MM.1S (cell line): ENCODE results near the gene SSC5D.
"Not testable (repeated sequence)": the region's sequence is repeated elsewhere in the genome, so short reads cannot be mapped to it uniquely, and the experiment has no call there.

ENCODE experiments used
- DNase-seq: peaks from one replicate; pipeline ENCODE4 v3.0.0-alpha.2; 2015
- H2AFZ ChIP-seq: fragments of 300-600 bp; sonication (generic); 2 replicates; pipeline ENCODE4 v1.6.0; 2016; ENCODE audit warnings: antibody characterized with exemption, low read length
- H3F3A ChIP-seq: fragments of 300-600 bp; sonication (generic); 2 replicates; pipeline ENCODE4 v1.6.1; 2016; ENCODE audit warnings: mild to moderate bottlenecking, antibody characterized with exemption, low read length, moderate library complexity, mixed read lengths; ENCODE audit not compliant: insufficient read depth
- H3K27ac ChIP-seq: fragments of 300-600 bp; sonication (generic); 2 replicates; pipeline ENCODE4 v1.5.1; 2016; ENCODE audit warnings: mild to moderate bottlenecking, low read length
- H3K27me3 ChIP-seq: fragments of 300-600 bp; sonication (generic); replicated peaks from 2 replicates; pipeline ENCODE4 v1.6.0; 2016; ENCODE audit warnings: low read length; ENCODE audit not compliant: insufficient read depth
- H3K36me3 ChIP-seq: fragments of 300-600 bp; sonication (generic); replicated peaks from 2 replicates; pipeline ENCODE4 v1.6.1; 2016; ENCODE audit warnings: mild to moderate bottlenecking, low read length, mixed read lengths; ENCODE audit not compliant: insufficient read depth
- H3K4me1 ChIP-seq: fragments of 300-600 bp; sonication (generic); 2 replicates; pipeline ENCODE4 v1.6.1; 2016; ENCODE audit warnings: low read length, mixed read lengths
- H3K4me2 ChIP-seq: fragments of 300-600 bp; sonication (generic); 2 replicates; pipeline ENCODE4 v1.6.0; 2016; ENCODE audit warnings: low read depth, low read length
- H3K4me3 ChIP-seq: fragments of 300-600 bp; sonication (generic); 2 replicates; pipeline ENCODE4 v1.5.1; 2016; ENCODE audit warnings: low read length, mixed read lengths
- H3K79me2 ChIP-seq: fragments of 300-600 bp; sonication (generic); 2 replicates; pipeline ENCODE4 v1.6.1; 2016; ENCODE audit warnings: mixed run types, low read length, mixed read lengths
- H3K9ac ChIP-seq: fragments of 300-600 bp; sonication (generic); 2 replicates; pipeline ENCODE4 v1.6.1; 2016; ENCODE audit warnings: low read length, mixed read lengths
- H3K9me2 ChIP-seq: fragments of 300-600 bp; sonication (generic); replicated peaks from 2 replicates; pipeline ENCODE4 v1.6.1; 2016; ENCODE audit warnings: mild to moderate bottlenecking, low read length, mixed read lengths; ENCODE audit not compliant: insufficient read depth
- H3K9me3 ChIP-seq: fragments of 300-600 bp; sonication (generic); replicated peaks from 2 replicates; pipeline ENCODE4 v1.6.1; 2016; ENCODE audit warnings: mild to moderate bottlenecking, low read length, mixed read lengths; ENCODE audit not compliant: insufficient read depth
- H4K20me1 ChIP-seq: fragments of 300-600 bp; sonication (generic); 2 replicates; pipeline ENCODE4 v1.6.1; 2016; ENCODE audit warnings: mild to moderate bottlenecking, low read length, moderate library complexity, mixed read lengths; ENCODE audit not compliant: insufficient read depth
- EZH2 ChIP-seq: fragments of 300-600 bp; sonication (generic); optimal IDR thresholded peaks from 2 replicates; pipeline ENCODE3; 2017; ENCODE audit warnings: low read depth, mild to moderate bottlenecking, antibody characterized with exemption, low read length, mixed read lengths
- EZH2phosphoT487 ChIP-seq: fragments of 300-600 bp; sonication (generic); IDR thresholded peaks from 2 replicates; pipeline ENCODE4 v1.6.1; 2018; ENCODE audit warnings: antibody characterized with exemption, low read length
- TF ChIP-seq, protein P1 (sequence below): fragments of 300-600 bp; sonication (generic); IDR thresholded peaks from 2 replicates; pipeline ENCODE4 v1.5.1; 2016; ENCODE audit warnings: antibody characterized with exemption, low read length, mixed read lengths

Gene SSC5D

DNA sequence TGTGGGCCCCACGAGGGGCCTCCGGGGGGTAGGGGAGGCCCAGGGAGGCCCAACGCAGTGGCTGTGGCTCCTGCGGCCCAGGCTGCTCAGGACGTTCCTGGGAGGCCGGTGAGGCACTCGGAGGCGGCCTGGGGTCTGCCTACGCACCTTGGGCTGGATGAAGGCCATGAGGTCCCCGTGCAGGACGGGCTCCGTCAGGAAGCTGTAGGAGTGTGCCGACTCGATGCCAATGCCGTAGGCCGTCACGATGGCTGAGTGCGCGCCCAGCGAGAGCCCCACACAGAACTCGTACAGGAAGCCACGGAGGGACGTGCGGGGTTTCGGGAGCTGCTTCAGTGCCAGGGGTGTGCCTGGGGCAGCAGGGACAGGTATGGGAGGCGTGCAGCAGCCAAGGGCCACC is 42.8 kb downstream of the SSC5D start:
- H3F3A ChIP-seq = no peaks in the 10 kb centered on the region
- TF ChIP-seq EZH2 (no peak), EZH2phosphoT487 (no peak)
- TF ChIP-seq, protein P1, sequence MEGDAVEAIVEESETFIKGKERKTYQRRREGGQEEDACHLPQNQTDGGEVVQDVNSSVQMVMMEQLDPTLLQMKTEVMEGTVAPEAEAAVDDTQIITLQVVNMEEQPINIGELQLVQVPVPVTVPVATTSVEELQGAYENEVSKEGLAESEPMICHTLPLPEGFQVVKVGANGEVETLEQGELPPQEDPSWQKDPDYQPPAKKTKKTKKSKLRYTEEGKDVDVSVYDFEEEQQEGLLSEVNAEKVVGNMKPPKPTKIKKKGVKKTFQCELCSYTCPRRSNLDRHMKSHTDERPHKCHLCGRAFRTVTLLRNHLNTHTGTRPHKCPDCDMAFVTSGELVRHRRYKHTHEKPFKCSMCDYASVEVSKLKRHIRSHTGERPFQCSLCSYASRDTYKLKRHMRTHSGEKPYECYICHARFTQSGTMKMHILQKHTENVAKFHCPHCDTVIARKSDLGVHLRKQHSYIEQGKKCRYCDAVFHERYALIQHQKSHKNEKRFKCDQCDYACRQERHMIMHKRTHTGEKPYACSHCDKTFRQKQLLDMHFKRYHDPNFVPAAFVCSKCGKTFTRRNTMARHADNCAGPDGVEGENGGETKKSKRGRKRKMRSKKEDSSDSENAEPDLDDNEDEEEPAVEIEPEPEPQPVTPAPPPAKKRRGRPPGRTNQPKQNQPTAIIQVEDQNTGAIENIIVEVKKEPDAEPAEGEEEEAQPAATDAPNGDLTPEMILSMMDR = no peak
- peaks cover 52% of the 10 kb centered on the region for H3K27me3 ChIP-seq
- DNase-seq = no peak
- H3K4me1 ChIP-seq = no peaks in the 10 kb centered on the region
- no peak overlapping the region for H3K4me2 ChIP-seq
- no peak overlapping the region for H3K4me3 ChIP-seq
- no peaks in the 10 kb centered on the region for H3K9me2 ChIP-seq
- H3K9me3 ChIP-seq = no peaks in the 10 kb centered on the region
- H3K27ac ChIP-seq = no peak overlapping the region
- H3K36me3 ChIP-seq = no peaks in the 10 kb centered on the region
- H3K9ac ChIP-seq = no peak overlapping the region
- no peaks in the 10 kb centered on the region for H3K79me2 ChIP-seq
- H2AFZ ChIP-seq = no peak overlapping the region
- H4K20me1 ChIP-seq = no peaks in the 10 kb centered on the region

- H3K27ac ChIP-seq, H3K79me2 ChIP-seq, H3K4me2 ChIP-seq, H3K9ac ChIP-seq, H3K4me1 ChIP-seq, H3K9me2 ChIP-seq, H2AFZ ChIP-seq, H3F3A ChIP-seq, DNase-seq, H3K4me3 ChIP-seq, H3K9me3 ChIP-seq, H3K36me3 ChIP-seq, H4K20me1 ChIP-seq: not testable (repeated sequence)
- H3K27me3 ChIP-seq = peaks cover 57% of the 10 kb centered on the region
Measured at GRCh38 chr19:55534280-55534679, 46.0 kb downstream of the SSC5D start.

- Histone ChIP-seq H3K9me3 (no peaks in the 10 kb centered on the region), H3K27ac (no peak overlapping the region), H3K4me1 (no peaks in the 10 kb centered on the region), H3K27me3 (peaks cover 64% of the 10 kb centered on the region), H4K20me1 (no peaks in the 10 kb centered on the region), H3K36me3 (no peaks in the 10 kb centered on the region), H3K79me2 (no peaks in the 10 kb centered on the region), H3K9ac (no peak overlapping the region), H3K9me2 (no peaks in the 10 kb centered on the region), H3F3A (no peaks in the 10 kb centered on the region), H2AFZ (no peak overlapping the region), H3K4me3 (no peak overlapping the region), H3K4me2 (no peak overlapping the region)
- no peak for TF ChIP-seq EZH2phosphoT487
- TF ChIP-seq, protein P1 = no peak
- TF ChIP-seq EZH2 = no peak
- DNase-seq = no peak
Measured at GRCh38 chr19:55535173-55535964, 47.1 kb downstream of the SSC5D start.

GRCh38 chr19:55535965-55536350 is 47.7 kb downstream of the SSC5D start:
- no peak overlapping the region for H3K27ac ChIP-seq
- H3K4me3 ChIP-seq = no peak overlapping the region
- no peaks in the 10 kb centered on the region for H3K9me2 ChIP-seq
- H3K4me2 ChIP-seq = no peak overlapping the region
- no peaks in the 10 kb centered on the region for H3K79me2 ChIP-seq
- no peaks in the 10 kb centered on the region for H4K20me1 ChIP-seq
- H3K9ac ChIP-seq = no peak overlapping the region
- TF ChIP-seq, protein P1 = no peak
- no peak for DNase-seq
- no peaks in the 10 kb centered on the region for H3K4me1 ChIP-seq
- H2AFZ ChIP-seq = no peak overlapping the region
- H3K9me3 ChIP-seq = no peaks in the 10 kb centered on the region
- H3F3A ChIP-seq = no peaks in the 10 kb centered on the region
- no peaks in the 10 kb centered on the region for H3K36me3 ChIP-seq
- H3K27me3 ChIP-seq = peaks cover 67% of the 10 kb centered on the region
